RWPE2 (cell line): ENCODE data around the gene PPM1H.

ENCODE experiments used
- ATAC-seq: fragments of 200-7000 bp; cut with Tn5 transposase; 3 replicates; pipeline ENCODE4 v1.9.1; 2021; ENCODE audit warnings: low read depth
- DNase-seq: peaks from one replicate; pipeline ENCODE4 v3.0.0-alpha.2; 2020; ENCODE audit warnings: low spot score
- H3K27ac ChIP-seq: fragments of 450-650 bp; 2 replicates; pipeline ENCODE4 v1.5.1; 2017; ENCODE audit warnings: mild to moderate bottlenecking; ENCODE audit not compliant: poor library complexity, severe bottlenecking
- H3K27me3 ChIP-seq: fragments of 250-450 bp; sonication (Bioruptor Pico); 2 replicates; pipeline ENCODE4 v1.5.1; 2021; ENCODE audit warnings: mild to moderate bottlenecking, moderate library complexity; ENCODE audit not compliant: insufficient read depth, poor library complexity, severe bottlenecking
- H3K36me3 ChIP-seq: fragments of 250-450 bp; sonication (Bioruptor Pico); 2 replicates; pipeline ENCODE4 v1.5.1; 2020; ENCODE audit warnings: low read depth, mild to moderate bottlenecking, moderate library complexity
- H3K4me1 ChIP-seq: fragments of 250-450 bp; sonication (Bioruptor Pico); 2 replicates; pipeline ENCODE4 v1.5.1; 2021; ENCODE audit warnings: mild to moderate bottlenecking, moderate library complexity; ENCODE audit not compliant: insufficient read depth, poor library complexity, severe bottlenecking
- H3K4me3 ChIP-seq: fragments of 250-450 bp; sonication (Bioruptor Pico); 2 replicates; pipeline ENCODE4 v1.5.1; 2021; ENCODE audit warnings: mild to moderate bottlenecking, moderate library complexity; ENCODE audit not compliant: severe bottlenecking
- H3K9me3 ChIP-seq: fragments of 250-450 bp; sonication (Bioruptor Pico); 2 replicates; pipeline ENCODE4 v1.5.1; 2021; ENCODE audit warnings: mild to moderate bottlenecking, moderate library complexity; ENCODE audit not compliant: severe bottlenecking
- TF ChIP-seq, protein P1 (sequence below): fragments of 450-650 bp; IDR thresholded peaks from one replicate; pipeline ENCODE4 v1.5.1; 2017; ENCODE audit warnings: mild to moderate bottlenecking, moderate library complexity; ENCODE audit not compliant: poor library complexity, severe bottlenecking

The PPM1H gene

DNA sequence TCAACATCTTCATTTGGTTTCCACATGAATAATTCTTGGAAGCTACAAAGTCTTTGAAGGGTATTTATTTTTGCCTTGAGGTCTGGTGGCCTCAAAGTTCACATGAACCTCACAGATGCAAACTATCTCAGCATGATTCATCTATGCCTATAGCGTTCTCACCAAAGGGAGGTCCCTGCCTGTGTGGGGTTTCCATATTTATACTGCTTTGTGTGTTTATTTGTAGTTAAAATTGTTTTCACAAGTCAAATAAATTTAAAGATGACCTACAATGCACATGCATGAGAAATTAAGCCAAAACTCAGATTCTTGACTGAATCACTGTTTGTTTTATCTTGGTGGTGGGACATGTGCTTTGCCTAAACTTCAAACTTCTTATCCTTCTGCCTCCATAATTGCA, 176.7 kb downstream of the PPM1H start:
- H3K27me3 ChIP-seq, result no peaks in the 10 kb centered on the region
- no peaks in the 10 kb centered on the region for H3K4me1 ChIP-seq
- TF ChIP-seq, protein P1, sequence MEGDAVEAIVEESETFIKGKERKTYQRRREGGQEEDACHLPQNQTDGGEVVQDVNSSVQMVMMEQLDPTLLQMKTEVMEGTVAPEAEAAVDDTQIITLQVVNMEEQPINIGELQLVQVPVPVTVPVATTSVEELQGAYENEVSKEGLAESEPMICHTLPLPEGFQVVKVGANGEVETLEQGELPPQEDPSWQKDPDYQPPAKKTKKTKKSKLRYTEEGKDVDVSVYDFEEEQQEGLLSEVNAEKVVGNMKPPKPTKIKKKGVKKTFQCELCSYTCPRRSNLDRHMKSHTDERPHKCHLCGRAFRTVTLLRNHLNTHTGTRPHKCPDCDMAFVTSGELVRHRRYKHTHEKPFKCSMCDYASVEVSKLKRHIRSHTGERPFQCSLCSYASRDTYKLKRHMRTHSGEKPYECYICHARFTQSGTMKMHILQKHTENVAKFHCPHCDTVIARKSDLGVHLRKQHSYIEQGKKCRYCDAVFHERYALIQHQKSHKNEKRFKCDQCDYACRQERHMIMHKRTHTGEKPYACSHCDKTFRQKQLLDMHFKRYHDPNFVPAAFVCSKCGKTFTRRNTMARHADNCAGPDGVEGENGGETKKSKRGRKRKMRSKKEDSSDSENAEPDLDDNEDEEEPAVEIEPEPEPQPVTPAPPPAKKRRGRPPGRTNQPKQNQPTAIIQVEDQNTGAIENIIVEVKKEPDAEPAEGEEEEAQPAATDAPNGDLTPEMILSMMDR, result no peak
- ATAC-seq (no peak), DNase-seq (no peak)
- H3K36me3 ChIP-seq, result no peaks in the 10 kb centered on the region
- no peak overlapping the region for H3K27ac ChIP-seq
- H3K4me3 ChIP-seq, result no peak overlapping the region
- no peaks in the 10 kb centered on the region for H3K9me3 ChIP-seq

DNA sequence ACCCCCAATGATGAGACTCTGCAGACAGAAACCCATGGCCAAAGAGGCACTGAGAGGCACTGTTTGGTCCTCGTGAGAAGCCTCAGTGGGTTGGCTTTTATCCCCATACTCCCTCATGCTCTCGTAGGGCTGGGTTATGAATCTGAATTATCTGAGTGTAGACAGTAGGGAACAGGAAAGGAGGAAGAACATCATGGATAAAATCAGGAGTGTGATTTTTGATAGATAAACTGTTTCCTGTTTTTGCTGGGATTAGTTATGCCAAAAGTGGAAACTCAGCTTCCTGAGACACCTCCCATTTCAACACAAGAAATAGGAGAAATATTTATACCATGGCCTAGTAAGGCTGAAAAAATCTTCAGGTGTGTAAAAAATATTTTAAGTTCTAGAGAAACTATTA, 177.9 kb downstream of the PPM1H start:
- Histone ChIP-seq H3K9me3 (no peaks in the 10 kb centered on the region), H3K4me3 (no peak overlapping the region), H3K27me3 (no peaks in the 10 kb centered on the region), H3K4me1 (no peaks in the 10 kb centered on the region), H3K36me3 (no peaks in the 10 kb centered on the region), H3K27ac (no peak overlapping the region)
- no peak for DNase-seq
- no peak for ATAC-seq
- TF ChIP-seq, protein P1, result no peak

DNA sequence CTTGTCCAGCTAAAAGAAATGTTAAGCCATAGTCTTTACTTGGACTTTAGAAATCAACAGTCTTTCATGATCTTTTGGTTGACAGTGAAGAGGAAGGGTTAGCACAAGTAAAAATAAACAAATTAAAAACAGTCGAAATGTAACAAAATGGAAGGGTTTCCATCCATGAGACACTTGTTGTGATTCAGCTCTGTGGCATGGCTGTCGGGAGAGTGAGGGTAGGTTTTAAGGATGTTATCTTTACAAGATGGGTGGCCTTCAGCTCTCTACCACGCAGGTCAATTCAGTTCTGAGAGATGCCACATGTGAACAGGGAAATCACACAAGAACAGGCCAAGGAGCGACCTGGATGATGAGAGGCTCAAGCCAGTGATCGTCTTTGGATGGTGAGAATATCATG, 180.2 kb downstream of the PPM1H start:
- no peak overlapping the region for H3K4me3 ChIP-seq
- TF ChIP-seq, protein P1, result no peak
- no peaks in the 10 kb centered on the region for H3K9me3 ChIP-seq
- H3K36me3 ChIP-seq, result no peaks in the 10 kb centered on the region
- ATAC-seq (no peak), DNase-seq (no peak)
- H3K27ac ChIP-seq, result no peak overlapping the region
- H3K27me3 ChIP-seq, result no peaks in the 10 kb centered on the region
- no peaks in the 10 kb centered on the region for H3K4me1 ChIP-seq

DNA sequence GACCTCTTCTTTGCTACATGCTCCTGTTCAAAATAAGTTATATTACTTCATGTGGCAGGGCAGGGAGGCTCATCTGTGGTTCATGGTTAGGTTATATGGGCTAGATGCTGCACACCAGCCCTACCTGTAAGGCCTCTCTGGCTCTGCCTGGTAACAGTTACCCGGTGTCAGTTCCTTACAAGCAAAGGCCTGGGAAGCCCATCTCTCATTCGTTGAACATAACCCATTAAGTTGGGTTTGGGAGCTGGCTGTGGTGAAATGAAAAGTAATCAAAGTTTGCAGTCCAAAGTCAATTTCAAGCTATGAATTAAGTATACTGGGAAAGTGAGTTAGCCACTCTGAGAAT, 183.2 kb downstream of the PPM1H start:
- ATAC-seq (no peak), DNase-seq (no peak)

More for the DNA sequence above, 183.2 kb downstream of the PPM1H start:
- Histone ChIP-seq H3K27me3 (no peaks in the 10 kb centered on the region), H3K4me1 (no peaks in the 10 kb centered on the region), H3K4me3 (no peak overlapping the region), H3K9me3 (no peaks in the 10 kb centered on the region), H3K27ac (no peak overlapping the region), H3K36me3 (no peaks in the 10 kb centered on the region)
- TF ChIP-seq, protein P1, result no peak
